ENCODE data around the gene ACTN4.

The ACTN4 gene

GRCh38 chr19:38726284-38726673, 78.8 kb downstream of the ACTN4 start:
- Histone ChIP-seq H2AFZ (ENCODE audit: low read depth, low read length) (no peak overlapping the region), H4K20me1 (ENCODE audit: insufficient read depth, low read length) (no peaks in the 10 kb centered on the region), H3K27me3 (ENCODE audit: low read depth, low read length) (no peaks in the 10 kb centered on the region), H3K9ac (ENCODE audit: low read length) (no peak overlapping the region), H3K4me2 (ENCODE audit: low read length) (no peak overlapping the region), H3K27ac (ENCODE audit: low read length) (no peak overlapping the region), H3K36me3 (replicated peaks; ENCODE audit: low read depth, low read length) (peaks cover 72% of the 10 kb centered on the region), H3K4me1 (ENCODE audit: low read length) (peaks cover 2% of the 10 kb centered on the region), H3K79me2 (ENCODE audit: low read length) (no peaks in the 10 kb centered on the region), H3K4me3 (ENCODE audit: low read length) (no peak overlapping the region), H3K9me3 (ENCODE audit: insufficient read depth, low read length) (no peaks in the 10 kb centered on the region)
- no peak for TF ChIP-seq EZH2phosphoT487 (IDR thresholded peaks at IDR 0.05; ENCODE audit: low read depth)
- TF ChIP-seq CTCF (IDR thresholded peaks at IDR 0.05; ENCODE audit: low read depth, low read length), result no peak

GRCh38 chr19:38726761-38727301, 79.4 kb downstream of the ACTN4 start:
- no peak overlapping the region for H3K4me3 ChIP-seq (ENCODE audit: low read length)
- H3K79me2 ChIP-seq (ENCODE audit: low read length), result no peaks in the 10 kb centered on the region
- no peaks in the 10 kb centered on the region for H4K20me1 ChIP-seq (ENCODE audit: insufficient read depth, low read length)
- H3K36me3 ChIP-seq (replicated peaks; ENCODE audit: low read depth, low read length), result peaks cover 70% of the 10 kb centered on the region
- H2AFZ ChIP-seq (ENCODE audit: low read depth, low read length), result no peak overlapping the region
- H3K27ac ChIP-seq (ENCODE audit: low read length), result no peak overlapping the region
- no peak overlapping the region for H3K4me2 ChIP-seq (ENCODE audit: low read length)
- H3K9ac ChIP-seq (ENCODE audit: low read length), result no peak overlapping the region
- no peaks in the 10 kb centered on the region for H3K9me3 ChIP-seq (ENCODE audit: insufficient read depth, low read length)
- no peaks in the 10 kb centered on the region for H3K4me1 ChIP-seq (ENCODE audit: low read length)
- no peaks in the 10 kb centered on the region for H3K27me3 ChIP-seq (ENCODE audit: low read depth, low read length)
- TF ChIP-seq CTCF (IDR thresholded peaks at IDR 0.05; ENCODE audit: low read depth, low read length) (no peak), EZH2phosphoT487 (IDR thresholded peaks at IDR 0.05; ENCODE audit: low read depth) (no peak)

GRCh38 chr19:38727306-38727867, 79.9 kb downstream of the ACTN4 start:
- Histone ChIP-seq H3K27ac (ENCODE audit: low read length) (no peak overlapping the region), H3K4me2 (ENCODE audit: low read length) (no peak overlapping the region), H3K4me1 (ENCODE audit: low read length) (no peaks in the 10 kb centered on the region)

More at GRCh38 chr19:38727306-38727867, 79.9 kb downstream of the ACTN4 start:
- Histone ChIP-seq H2AFZ (ENCODE audit: low read depth, low read length) (no peak overlapping the region), H3K9ac (ENCODE audit: low read length) (no peak overlapping the region), H3K9me3 (ENCODE audit: insufficient read depth, low read length) (no peaks in the 10 kb centered on the region), H3K36me3 (replicated peaks; ENCODE audit: low read depth, low read length) (peaks cover 67% of the 10 kb centered on the region), H3K4me3 (ENCODE audit: low read length) (no peak overlapping the region), H3K27me3 (ENCODE audit: low read depth, low read length) (no peaks in the 10 kb centered on the region), H4K20me1 (ENCODE audit: insufficient read depth, low read length) (no peaks in the 10 kb centered on the region), H3K79me2 (ENCODE audit: low read length) (no peaks in the 10 kb centered on the region)
- TF ChIP-seq CTCF (IDR thresholded peaks at IDR 0.05; ENCODE audit: low read depth, low read length), result no peak
- no peak for TF ChIP-seq EZH2phosphoT487 (IDR thresholded peaks at IDR 0.05; ENCODE audit: low read depth)

Measured in OCI-LY3 (cell line).